SKM-1 (cell line): ENCODE data around the gene MVP.
"Not testable (repeated sequence)": the region's sequence is repeated elsewhere in the genome, so short reads cannot be mapped to it uniquely, and the experiment has no call there.

Source experiments
- DNase-seq: peaks from one replicate; lab custom pipeline; 2025; ENCODE audit not compliant: unreplicated experiment; lab: John Stamatoyannopoulos, UW

Gene MVP

GRCh38 chr16:29869067-29869466, 48.8 kb downstream of the MVP start:
- not testable (repeated sequence) for DNase-seq

- DNase-seq = no peak
These were observed 51.7 kb downstream of the MVP start for GRCh38 chr16:29871822-29872546.

GRCh38 chr16:29873319-29873718, 53.1 kb downstream of the MVP start:
- DNase-seq = no peak

- no peak for DNase-seq
These were observed 54.9 kb downstream of the MVP start for GRCh38 chr16:29875206-29875605.

- no peak for DNase-seq
These were observed 55.9 kb downstream of the MVP start for GRCh38 chr16:29876217-29876593.

GRCh38 chr16:29876594-29877249, 56.5 kb downstream of the MVP start:
- no peak for DNase-seq

GRCh38 chr16:29877266-29877961, 57.2 kb downstream of the MVP start:
- no peak for DNase-seq

GRCh38 chr16:29878172-29878571, 57.9 kb downstream of the MVP start:
- DNase-seq = no peak

GRCh38 chr16:29881050-29881449, 60.8 kb downstream of the MVP start:
- no peak for DNase-seq

GRCh38 chr16:29883987-29884386, 63.7 kb downstream of the MVP start:
- no peak for DNase-seq

GRCh38 chr16:29889372-29889771, 69.1 kb downstream of the MVP start:
- not testable (repeated sequence) for DNase-seq

GRCh38 chr16:29891525-29892457, 71.5 kb downstream of the MVP start:
- DNase-seq = peak; percentile 65

- DNase-seq = no peak
These were observed 72.2 kb downstream of the MVP start for GRCh38 chr16:29892458-29892813.

GRCh38 chr16:29893553-29893952, 73.3 kb downstream of the MVP start:
- no peak for DNase-seq

GRCh38 chr16:29894352-29894751, 74.1 kb downstream of the MVP start:
- DNase-seq = no peak

GRCh38 chr16:29896841-29897240, 76.6 kb downstream of the MVP start:
- DNase-seq = no peak

- DNase-seq = no peak
These were observed 77.1 kb downstream of the MVP start for GRCh38 chr16:29897333-29897732.
